H1 (cell line): ENCODE data around the gene EIF1AX. TPM values are rescaled to one million over a fixed set of nuclear protein-coding genes. Genes with fewer than 3 reads are reported as not detected.

Experiments
- CTCF ChIA-PET: fragments of 300-600 bp; sonication (Branson Sonifier 250); formaldehyde crosslinking; loops from one replicate; lab custom pipeline; 2021; ENCODE audit not compliant: partially characterized antibody; lab: Charles Lee
- POLR2A ChIA-PET: fragments of 300-600 bp; sonication (Branson Sonifier 250); formaldehyde crosslinking; loops from one replicate; lab custom pipeline; 2021; ENCODE audit warnings: inconsistent platforms; ENCODE audit not compliant: partially characterized antibody; lab: Charles Lee
- DNase-seq, 2 experiments: peaks; one replicate each; pipeline versions ENCODE4 v3.0.0 to v3.0.0-alpha.2; 2010 to 2022; ENCODE audit warnings: low spot score in 2 of 2, low read depth in 1 of 2, mixed read lengths in 1 of 2
- FAIRE-seq: peaks from 2 replicates; lab custom pipeline; 2011; peaks lifted over from hg19 to GRCh38; lab: Jason Lieb, UNC
- H2AFZ ChIP-seq: 2 replicates; pipeline ENCODE4 v1.8.1; 2012; ENCODE audit warnings: low read length, inconsistent platforms
- H2AK5ac ChIP-seq: 2 replicates; pipeline ENCODE4 v1.6.1; 2013; ENCODE audit warnings: low read depth, low read length
- H2BK120ac ChIP-seq: replicated peaks from 2 replicates; pipeline ENCODE3; 2013; ENCODE audit warnings: low read depth, low read length, inconsistent platforms
- H2BK12ac ChIP-seq: 2 replicates; pipeline ENCODE4 v1.6.1; 2013; ENCODE audit warnings: low read depth, low read length
- H2BK15ac ChIP-seq: 2 replicates; pipeline ENCODE4 v1.6.1; 2013; ENCODE audit warnings: low read length
- H2BK20ac ChIP-seq: 2 replicates; pipeline ENCODE4 v1.6.1; 2013; ENCODE audit warnings: low read length
- H2BK5ac ChIP-seq: 2 replicates; pipeline ENCODE4 v1.6.1; 2013; ENCODE audit warnings: low read depth, low read length
- H3K14ac ChIP-seq: 2 replicates; pipeline ENCODE4 v1.6.1; 2013; ENCODE audit warnings: inconsistent platforms; ENCODE audit not compliant: insufficient read length
- H3K18ac ChIP-seq: 2 replicates; pipeline ENCODE4 v1.6.1; 2013; ENCODE audit warnings: low read length; ENCODE audit errors: extremely low read depth
- H3K23ac ChIP-seq: 2 replicates; pipeline ENCODE4 v1.6.1; 2013; ENCODE audit warnings: inconsistent platforms; ENCODE audit not compliant: insufficient read length
- H3K23me2 ChIP-seq: 2 replicates; pipeline ENCODE4 v1.6.1; 2013; ENCODE audit warnings: low read depth, low read length
- H3K27ac ChIP-seq: 2 replicates; pipeline ENCODE4 v1.6.1; 2011; ENCODE audit warnings: low read depth, low read length, inconsistent platforms
- H3K27me3 ChIP-seq, 4 experiments: replicated peaks in 1 of 4; 1 replicate in 1 of 4; 2 replicates in 3 of 4; pipeline versions ENCODE4 v1.6.1 to v1.8.1; 2011 to 2013; ENCODE audit warnings: low read length in 3 of 4, mild to moderate bottlenecking in 3 of 4, inconsistent platforms in 2 of 4, mixed read lengths in 2 of 4, moderate library complexity in 1 of 4; ENCODE audit not compliant: control insufficient read depth in 3 of 4, insufficient read depth in 3 of 4; ENCODE audit errors: extremely low read depth in 1 of 4
- H3K36me3 ChIP-seq, 4 experiments: 2 replicates each; pipeline versions ENCODE4 v1.6.1 to v1.8.1; 2011 to 2013; ENCODE audit warnings: mild to moderate bottlenecking in 4 of 4, low read length in 3 of 4, moderate library complexity in 2 of 4, control low read depth in 1 of 4, inconsistent platforms in 1 of 4; ENCODE audit not compliant: insufficient read depth in 4 of 4, control insufficient read depth in 2 of 4
- H3K4ac ChIP-seq: replicated peaks from 2 replicates; pipeline ENCODE3; 2013; ENCODE audit warnings: low read length, low read depth, mixed read lengths, inconsistent platforms; ENCODE audit not compliant: insufficient read length
- H3K4me1 ChIP-seq, 4 experiments: replicated peaks in 1 of 4; 1 replicate in 1 of 4; 2 replicates in 3 of 4; pipeline versions ENCODE4 v1.6.1 to v1.8.1; 2011 to 2013; ENCODE audit warnings: low read length in 3 of 4, inconsistent platforms in 2 of 4, mixed read lengths in 1 of 4; ENCODE audit not compliant: insufficient read depth in 4 of 4, control insufficient read depth in 3 of 4
- H3K4me2 ChIP-seq, 2 experiments: 2 replicates each; pipeline versions ENCODE4 v1.6.1 to v1.8.1; 2011 to 2013; ENCODE audit warnings: low read depth in 2 of 2, low read length in 2 of 2, control low read depth in 1 of 2, inconsistent platforms in 1 of 2, mild to moderate bottlenecking in 1 of 2; ENCODE audit not compliant: insufficient read depth in 1 of 2
- H3K4me3 ChIP-seq, 4 experiments: fragments of 200-600, 300-600 bp in 1 of 4; sonication (generic), shearing (Covaris generic), sonication (Bioruptor Twin) in 1 of 4; 2 replicates each; pipeline versions ENCODE4 v1.5.1 to v1.8.1; 2011 to 2016; ENCODE audit warnings: low read length in 4 of 4, low read depth in 3 of 4, control low read depth in 2 of 4, inconsistent platforms in 2 of 4, mild to moderate bottlenecking in 2 of 4, mixed read lengths in 1 of 4, moderate library complexity in 1 of 4; ENCODE audit not compliant: insufficient read depth in 2 of 4; ENCODE audit errors: extremely low read depth in 1 of 4
- H3K56ac ChIP-seq: replicated peaks from 2 replicates; pipeline ENCODE3; 2013; ENCODE audit warnings: low read depth, mild to moderate bottlenecking, mixed read lengths, low read length, inconsistent platforms; ENCODE audit not compliant: insufficient read length
- H3K79me1 ChIP-seq: 2 replicates; pipeline ENCODE4 v1.6.1; 2013; ENCODE audit warnings: low read depth, low read length, control low read depth
- H3K79me2 ChIP-seq, 2 experiments: 2 replicates each; pipeline versions ENCODE4 v1.6.1 to v1.8.1; 2012 to 2013; ENCODE audit warnings: low read length in 2 of 2, mild to moderate bottlenecking in 2 of 2, inconsistent platforms in 1 of 2; ENCODE audit not compliant: insufficient read depth in 2 of 2, control insufficient read depth in 1 of 2
- H3K9ac ChIP-seq, 4 experiments: replicated peaks in 1 of 4; 1 replicate in 1 of 4; 2 replicates in 3 of 4; pipeline versions ENCODE4 v1.6.1 to v1.8.1; 2011 to 2013; ENCODE audit warnings: low read depth in 3 of 4, low read length in 3 of 4, control low read depth in 2 of 4, mild to moderate bottlenecking in 2 of 4, moderate library complexity in 2 of 4, inconsistent platforms in 1 of 4; ENCODE audit errors: extremely low read depth in 1 of 4
- H3K9me3 ChIP-seq, 2 experiments: 2 replicates each; pipeline versions ENCODE4 v1.6.1 to v1.8.1; 2012 to 2013; ENCODE audit warnings: mild to moderate bottlenecking in 2 of 2, moderate library complexity in 2 of 2, control low read depth in 1 of 2, inconsistent platforms in 1 of 2, low read depth in 1 of 2, low read length in 1 of 2, mixed read lengths in 1 of 2; ENCODE audit not compliant: insufficient read depth in 2 of 2
- H4K20me1 ChIP-seq, 2 experiments: replicated peaks in 1 of 2; 2 replicates each; pipeline versions ENCODE3 to v1.8.1; 2011 to 2013; ENCODE audit warnings: inconsistent platforms in 2 of 2, low read length in 2 of 2, mild to moderate bottlenecking in 1 of 2; ENCODE audit not compliant: insufficient read depth in 2 of 2, control insufficient read depth in 1 of 2
- H4K5ac ChIP-seq: 2 replicates; pipeline ENCODE4 v1.6.1; 2013; ENCODE audit warnings: low read length, low read depth, mixed read lengths, inconsistent platforms; ENCODE audit not compliant: insufficient read length
- H4K8ac ChIP-seq: 2 replicates; pipeline ENCODE4 v1.8.0; 2013; ENCODE audit warnings: mild to moderate bottlenecking, moderate library complexity, low read length, inconsistent platforms; ENCODE audit not compliant: insufficient read depth; ENCODE audit errors: extremely low read depth
- H4K91ac ChIP-seq: replicated peaks from 2 replicates; pipeline ENCODE3; 2013; ENCODE audit warnings: low read length, mixed read lengths, inconsistent platforms; ENCODE audit not compliant: insufficient read length
- ATF2 ChIP-seq: IDR thresholded peaks from 2 replicates; pipeline ENCODE4 v1.6.1; 2012; ENCODE audit warnings: low read length, inconsistent platforms
- WGBS, 2 experiments: shearing (Covaris generic) in 1 of 2; methylation state at CpG; one replicate each; pipeline versions ENCODE4 v1.1.6 to v1.1.7; 2013 to 2015; ENCODE audit warnings: low lambda C conversion rate in 2 of 2, mixed read lengths in 2 of 2, inconsistent platforms in 1 of 2, low coverage in 1 of 2, missing lambda C conversion rate in 1 of 2; ENCODE audit not compliant: insufficient replicate concordance in 2 of 2, insufficient coverage in 1 of 2, insufficient read length in 1 of 2; ENCODE audit errors: extremely low coverage in 1 of 2, missing lambda C conversion rate in 1 of 2; 5-methylcytosine and 5-hydroxymethylcytosine counted together
- polyA plus RNA-seq, 7 experiments: library from polyadenylated mRNA; depleted of rRNA in 3 of 7; stranded (reverse) in 5 of 7; unstranded in 2 of 7; fragments of >200 nt in 5 of 7; fragments of 200-250 nt in 2 of 7; gene quantifications; 1 replicate in 5 of 7; 2 replicates in 1 of 7; 4 replicates in 1 of 7; pipeline versions ENCODE4 v1.2.1 to v1.2.3, GENCODE V29; 2011 to 2013; ENCODE audit warnings: missing spikeins in 2 of 7, mixed read lengths in 2 of 7
- total RNA-seq: library from RNA; stranded (reverse); fragmentation: NEBNext Ultra II Directional; extraction: Animal tissue kit (Norgen Biotek cat#: 25700); gene quantifications from 2 replicates; pipeline ENCODE4 v1.2.1, GENCODE V29; 2021

EIF1AX gene
- total and polyA plus RNA-seq, 2 of the 8 experiments (the other 6 are each of a cell fraction or from before 2014, with no cell fraction given) = 34.0 to 175 TPM

GRCh38 chrX:20181598-20182329, 40.1 kb upstream of the EIF1AX start:
- Histone ChIP-seq H3K23ac (no peak overlapping the region), H2BK20ac (no peak overlapping the region), H3K27me3 (no peaks in the 10 kb centered on the region), H3K4me2 (no peak overlapping the region), H4K5ac (no peak overlapping the region), H2AK5ac (no peak overlapping the region), H2AFZ (no peak overlapping the region), H2BK120ac (no peak overlapping the region), H4K20me1 (no peaks in the 10 kb centered on the region), H2BK15ac (no peak overlapping the region), H3K18ac (no peak overlapping the region), H3K56ac (no peak overlapping the region), H3K27ac (no peak overlapping the region), H2BK5ac (no peak overlapping the region), H3K79me2 (no peaks in the 10 kb centered on the region), H4K91ac (no peak overlapping the region), H3K4ac (no peak overlapping the region), H3K14ac (no peak overlapping the region), H3K9ac (no peak overlapping the region), H2BK12ac (no peak overlapping the region), H3K4me1 (no peaks in the 10 kb centered on the region), H3K23me2 (no peaks in the 10 kb centered on the region), H3K4me3 (no peak overlapping the region), H3K79me1 (no peaks in the 10 kb centered on the region)
- POLR2A ChIA-PET = no interaction called here
- FAIRE-seq (peak; percentile 78), DNase-seq (no peak)
- CTCF ChIA-PET = no interaction called here
- WGBS, 2 experiments = 94% methylated on average over 3 of the region's 3 CpGs; no CpG with 5 or more reads in 1 of the 2 experiments
- no peak for TF ChIP-seq ATF2
- TF ChIP-seq, all 59 proteins: peak for 0
- H3K9me3 ChIP-seq = no peaks in the 10 kb centered on the region
- peaks cover 0 to 2% (median 0%) of the 10 kb centered on the region in 4 experiments; a peak in 1 of 8 replicates for H3K36me3 ChIP-seq
- H4K8ac ChIP-seq = no peak overlapping the region
